Activated CD4-positive, alpha-beta T cell treated with anti-CD3 and anti-CD28 coated beads, Interleukin-2, Interleukin-4, amounts not matched to agents 100 ng/mL and 50 ng/mL, durations not matched to agents 16 hours and 8 hours (primary cell): ENCODE data around the gene ITPR1.
A peak's percentile ranks its signal among the peaks of the same experiment; 100 is the strongest.

Source experiments
- DNase-seq: peaks from one replicate; pipeline ENCODE4 v3.0.0-alpha.2; 2020; ENCODE audit warnings: low spot score

Gene ITPR1

GRCh38 chr3:4855676-4856075, 362.5 kb downstream of the ITPR1 start:
- no peak for DNase-seq

DNA sequence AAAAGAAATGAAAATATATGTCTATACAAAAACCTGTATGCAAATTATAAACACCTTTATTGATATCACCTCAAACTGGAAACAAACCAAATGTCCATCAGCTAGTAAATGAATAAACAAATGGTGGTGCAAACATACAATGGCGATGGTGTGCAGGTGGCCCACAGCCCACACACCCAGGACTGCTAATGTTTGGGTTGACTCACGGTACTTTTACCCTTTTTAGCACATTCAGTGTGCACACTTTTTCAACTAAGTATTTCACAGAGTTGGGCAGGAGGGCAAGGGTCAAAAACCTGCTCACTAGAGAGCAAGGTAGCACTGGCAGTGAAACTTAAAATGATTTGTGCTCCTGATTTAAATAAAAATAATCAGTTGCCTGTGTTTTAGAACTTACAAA, 363.0 kb downstream of the ITPR1 start:
- DNase-seq: no peak

- no peak for DNase-seq
Measured at GRCh38 chr3:4856564-4856963, 363.4 kb downstream of the ITPR1 start.

DNA sequence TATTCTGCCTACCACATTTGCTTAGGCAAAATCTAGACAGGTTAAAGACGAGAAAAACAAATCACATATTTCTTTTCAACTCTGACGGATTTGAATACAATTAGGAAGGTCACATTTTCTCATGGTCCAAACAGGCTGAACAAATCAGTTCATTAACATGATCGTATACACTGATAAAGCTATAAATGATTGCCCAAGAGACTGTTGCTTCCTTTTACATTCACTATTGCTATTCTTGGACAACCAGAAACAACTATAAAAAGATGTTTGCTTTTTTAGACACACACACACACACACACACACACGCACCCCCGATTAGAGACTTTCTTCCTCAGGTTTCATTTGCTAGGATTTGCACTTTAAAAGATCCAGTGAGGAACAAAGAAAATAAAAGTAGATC, 363.8 kb downstream of the ITPR1 start:
- DNase-seq: no peak

- DNase-seq: no peak
Measured at GRCh38 chr3:4859788-4860187, 366.6 kb downstream of the ITPR1 start.

GRCh38 chr3:4862973-4863372, 369.8 kb downstream of the ITPR1 start:
- DNase-seq: no peak

DNA sequence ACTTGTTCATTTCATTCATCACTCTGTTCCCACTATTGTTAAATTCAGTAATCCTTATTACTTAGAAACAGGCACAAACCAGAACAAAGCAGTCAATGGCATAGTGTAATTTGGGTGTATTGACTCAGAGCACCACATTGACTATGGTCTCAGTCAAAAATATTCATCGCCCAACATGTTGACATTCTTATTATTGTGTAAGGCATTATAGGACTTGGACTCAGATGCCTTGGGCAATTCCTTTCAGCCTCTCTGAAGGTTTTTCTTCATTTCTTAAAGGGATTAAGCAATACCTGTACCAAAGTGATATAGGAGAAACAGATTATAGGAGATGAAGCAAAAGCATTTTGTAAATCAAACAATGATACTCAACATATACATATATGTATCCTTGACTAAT, 371.4 kb downstream of the ITPR1 start:
- DNase-seq: no peak

DNA sequence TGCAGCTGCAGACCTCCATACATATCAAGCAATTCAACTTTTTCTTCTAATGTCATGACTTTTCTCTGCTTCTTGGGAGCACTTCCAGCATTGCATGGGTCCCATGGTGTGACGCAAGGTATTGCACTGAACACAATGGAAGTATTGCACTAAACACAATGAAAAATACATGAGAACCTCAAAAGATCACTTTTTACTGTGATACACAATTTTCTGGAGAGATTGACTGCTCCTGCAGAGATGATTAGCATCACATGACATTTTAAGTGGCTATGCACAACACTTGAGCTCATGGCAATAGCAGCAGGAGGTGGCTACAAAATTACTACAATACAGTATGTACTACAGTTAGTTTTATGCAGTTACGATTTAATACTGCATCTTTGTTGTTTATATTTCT, 372.6 kb downstream of the ITPR1 start:
- no peak for DNase-seq

DNA sequence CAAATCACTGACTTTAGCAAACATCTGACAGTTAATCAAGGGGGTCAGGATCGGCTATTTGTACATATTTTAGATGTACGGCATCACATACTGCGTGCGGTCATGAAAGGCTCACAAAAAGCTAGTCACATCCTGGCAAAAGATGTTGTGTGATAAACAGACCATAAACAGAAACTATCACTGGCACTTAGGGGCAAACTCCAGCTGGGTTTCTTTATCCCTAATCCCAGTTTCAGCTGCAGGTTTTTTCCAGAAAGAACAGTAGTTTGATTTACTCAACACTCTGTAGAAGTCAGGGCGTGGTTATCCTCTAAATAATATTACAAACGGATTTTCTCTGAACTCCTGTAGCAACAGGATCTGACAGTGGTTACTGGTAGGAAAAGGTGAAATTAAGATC, 373.7 kb downstream of the ITPR1 start:
- no peak for DNase-seq

GRCh38 chr3:4877173-4877787, 384.1 kb downstream of the ITPR1 start:
- DNase-seq: no peak

- no peak for DNase-seq
Measured at GRCh38 chr3:4880850-4881249, 387.7 kb downstream of the ITPR1 start.

GRCh38 chr3:4882548-4882947, 389.4 kb downstream of the ITPR1 start:
- DNase-seq: no peak

DNA sequence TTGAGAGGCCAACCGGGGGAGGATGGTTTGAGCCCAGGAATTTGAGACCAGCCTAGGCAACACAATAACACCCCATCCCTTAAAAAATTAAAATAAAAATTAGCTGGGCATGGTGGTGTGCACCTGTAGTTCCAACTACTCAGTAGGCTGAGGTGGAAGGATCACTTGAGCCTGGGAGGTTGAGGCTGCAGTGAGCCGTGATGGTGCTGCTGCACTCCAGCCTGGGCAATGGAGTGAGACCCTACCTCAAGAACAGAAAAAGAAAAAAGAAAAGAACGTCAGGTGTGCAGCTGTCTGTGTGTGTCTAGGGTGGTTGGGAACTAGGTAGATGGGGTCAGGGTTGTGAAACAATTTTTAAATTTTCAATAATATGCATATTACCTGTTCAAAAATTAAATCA, 389.9 kb downstream of the ITPR1 start:
- DNase-seq: no peak

- DNase-seq: no peak
Measured at GRCh38 chr3:4884888-4885287, 391.7 kb downstream of the ITPR1 start.

GRCh38 chr3:4885316-4885715, 392.2 kb downstream of the ITPR1 start:
- no peak for DNase-seq

DNA sequence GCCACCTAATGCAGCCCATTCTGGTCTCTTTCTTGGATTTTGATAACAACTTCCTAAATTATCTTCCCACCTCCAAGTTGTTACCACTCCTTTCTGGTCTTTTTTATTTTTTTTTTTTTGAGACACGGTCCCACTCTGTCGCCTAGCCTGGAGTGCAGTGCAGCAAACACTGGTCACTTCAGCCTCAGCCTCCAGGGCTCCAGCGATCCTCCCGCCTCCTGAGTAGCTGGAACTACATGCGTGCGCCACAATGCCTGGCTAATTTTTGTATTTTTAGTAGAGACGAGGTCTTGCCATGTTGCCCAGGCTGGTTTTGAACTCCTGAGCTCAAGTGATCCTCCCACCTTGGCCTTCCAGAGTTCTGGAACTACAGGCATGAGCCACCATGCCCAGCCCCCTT, 393.3 kb downstream of the ITPR1 start:
- DNase-seq: no peak

GRCh38 chr3:4887177-4887576, 394.0 kb downstream of the ITPR1 start:
- DNase-seq: no peak

- peak; percentile 58 for DNase-seq
Measured at GRCh38 chr3:4888913-4889846, 396.0 kb downstream of the ITPR1 start.

DNA sequence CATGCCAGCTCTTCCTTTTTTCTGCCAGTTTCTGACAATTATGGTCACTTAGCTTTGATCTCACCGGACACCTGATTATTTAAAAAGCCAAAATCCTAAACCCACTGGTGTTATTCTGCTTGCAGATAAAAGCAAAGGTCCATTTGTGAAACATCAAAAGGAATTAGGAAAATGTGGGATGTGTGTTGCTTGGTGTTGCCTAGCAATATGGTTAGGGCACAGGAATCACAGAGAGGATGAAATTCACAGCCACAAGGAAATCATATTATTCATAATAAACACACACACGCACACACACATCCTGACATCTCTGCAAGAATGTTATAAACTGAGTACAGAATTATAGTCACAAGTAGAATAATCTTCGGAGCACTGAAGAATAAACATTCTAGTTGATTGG, 396.7 kb downstream of the ITPR1 start:
- no peak for DNase-seq

DNA sequence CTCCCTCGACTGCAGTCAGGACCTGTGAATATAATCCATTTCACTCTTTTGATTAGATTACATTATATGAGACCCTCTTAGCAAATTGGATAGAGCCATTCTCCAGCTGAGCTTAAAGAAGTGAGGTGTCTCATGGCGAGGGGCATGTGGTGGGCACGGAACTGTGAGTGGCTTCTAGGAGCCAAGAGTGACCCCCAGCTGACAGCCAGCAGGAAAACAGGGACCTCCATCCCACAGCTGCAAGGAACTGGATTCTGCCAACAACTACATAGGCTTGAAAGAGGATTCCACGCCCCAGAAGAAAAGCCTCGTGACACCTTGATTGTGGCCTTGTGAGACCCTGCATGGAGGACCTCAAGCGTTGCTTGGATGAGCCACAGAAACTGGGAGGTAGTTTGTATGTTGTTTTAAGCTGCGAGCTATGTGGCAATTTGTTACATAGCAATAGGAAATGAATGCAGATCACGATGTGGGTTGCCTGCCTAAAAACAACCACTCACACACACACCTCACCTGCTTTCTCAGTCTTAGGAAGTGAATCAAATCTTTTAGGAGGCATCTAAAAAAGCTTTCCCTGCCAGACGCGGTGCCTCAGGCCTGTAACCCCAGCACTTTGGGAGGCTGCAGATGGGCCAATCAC, 401.9 kb downstream of the ITPR1 start:
- DNase-seq: no peak

DNA sequence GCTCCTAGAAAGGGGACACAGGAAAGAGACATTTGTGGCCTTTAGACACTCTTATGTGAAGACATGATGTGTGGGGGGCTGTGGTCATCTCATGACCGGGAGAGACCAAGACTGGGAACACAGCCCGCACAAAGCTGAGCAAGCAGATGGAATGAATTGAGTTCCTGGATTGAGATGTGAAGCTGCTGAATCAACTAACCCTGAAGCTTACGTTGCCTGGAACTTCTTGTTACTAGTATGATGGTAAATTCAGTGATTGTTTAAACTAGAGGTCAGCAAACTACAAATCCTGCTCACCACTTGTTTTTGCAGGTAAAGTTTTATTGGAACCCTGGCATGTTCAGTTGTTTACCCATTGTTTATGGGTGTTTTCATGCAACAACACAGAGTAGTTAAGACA, 402.7 kb downstream of the ITPR1 start:
- no peak for DNase-seq
